Karpas-422 (cell line): ENCODE data around the gene FOXK1. TPM values are rescaled to one million over a fixed set of nuclear protein-coding genes. Genes with fewer than 3 reads are reported as not detected.

ENCODE experiments used
- DNase-seq: peaks from one replicate; pipeline ENCODE4 v3.0.0-alpha.2; 2015
- H2AFZ ChIP-seq: fragments of 200-600 bp; sonication (generic); 2 replicates; pipeline ENCODE4 v1.6.1; 2014; ENCODE audit warnings: antibody characterized with exemption, low read length, mixed read lengths
- H3K27ac ChIP-seq: fragments of 200-600 bp; sonication (generic); 2 replicates; pipeline ENCODE4 v1.5.1; 2014; ENCODE audit warnings: mild to moderate bottlenecking, low read length, moderate library complexity
- H3K27me3 ChIP-seq: fragments of 200-600 bp; sonication (generic); 2 replicates; pipeline ENCODE4 v1.6.1; 2014; ENCODE audit warnings: low read length, mixed read lengths
- H3K36me3 ChIP-seq: fragments of 200-600 bp; sonication (generic); 2 replicates; pipeline ENCODE4 v1.6.1; 2014; ENCODE audit warnings: low read length, mixed read lengths; ENCODE audit not compliant: insufficient read depth
- H3K4me1 ChIP-seq: fragments of 200-600 bp; sonication (generic); 2 replicates; pipeline ENCODE4 v1.6.1; 2014; ENCODE audit warnings: mild to moderate bottlenecking, low read length, mixed read lengths
- H3K4me2 ChIP-seq: fragments of 200-600 bp; sonication (generic); 2 replicates; pipeline ENCODE4 v1.6.1; 2014; ENCODE audit warnings: low read length, low read depth, mild to moderate bottlenecking; ENCODE audit not compliant: poor library complexity, severe bottlenecking
- H3K4me3 ChIP-seq: fragments of 200-600 bp; sonication (generic); 2 replicates; pipeline ENCODE4 v1.5.1; 2014; ENCODE audit warnings: mild to moderate bottlenecking, antibody characterized with exemption, low read length, mixed read lengths
- H3K79me2 ChIP-seq: fragments of 200-600 bp; sonication (generic); 2 replicates; pipeline ENCODE4 v1.6.1; 2014; ENCODE audit warnings: mild to moderate bottlenecking, low read length, mixed read lengths
- H3K9ac ChIP-seq: fragments of 200-600 bp; sonication (generic); 2 replicates; pipeline ENCODE4 v1.6.0; 2014; ENCODE audit warnings: low read length
- H3K9me2 ChIP-seq: fragments of 200-600 bp; sonication (generic), shearing (Covaris generic); replicated peaks from 2 replicates; pipeline ENCODE4 v1.6.0; 2014; ENCODE audit warnings: mild to moderate bottlenecking, low read length, moderate library complexity; ENCODE audit not compliant: insufficient read depth
- H3K9me3 ChIP-seq: fragments of 300-700, 200-600 bp; sonication (generic); 2 replicates; pipeline ENCODE4 v1.6.1; 2014; ENCODE audit warnings: low read length, mixed read lengths
- H4K20me1 ChIP-seq: fragments of 200-600 bp; sonication (generic); 2 replicates; pipeline ENCODE4 v1.6.1; 2014; ENCODE audit warnings: mild to moderate bottlenecking, antibody characterized with exemption, low read length, low read depth; ENCODE audit not compliant: insufficient read depth
- total RNA-seq: library from RNA; depleted of rRNA; stranded (reverse); fragments of >200 nt; shearing (Covaris generic); gene quantifications from 2 replicates; pipeline ENCODE4 v1.2.3, GENCODE V29; 2014; ENCODE audit warnings: low replicate concordance

Gene FOXK1
- total RNA-seq, 1 experiment from 2014 or later, result 20.3 TPM

GRCh38 chr7:4774007-4774406 is 91.9 kb downstream of the FOXK1 start:
- DNase-seq, result no peak
- Histone ChIP-seq H3K27ac (no peak overlapping the region), H3K4me2 (peak overlapping the region; percentile 74), H3K36me3 (no peaks in the 10 kb centered on the region), H3K4me3 (peak overlapping the region; percentile 97; the same call in 1 of the 2 replicates), H3K9ac (peak overlapping the region; percentile 82), H3K27me3 (no peaks in the 10 kb centered on the region), H2AFZ (no peak overlapping the region), H3K9me3 (no peaks in the 10 kb centered on the region), H3K4me1 (peaks cover 29% of the 10 kb centered on the region), H3K9me2 (no peaks in the 10 kb centered on the region), H4K20me1 (peaks cover 8% of the 10 kb centered on the region; the same call in 1 of the 2 replicates), H3K79me2 (peaks cover 29% of the 10 kb centered on the region)

GRCh38 chr7:4774658-4775249 is 92.7 kb downstream of the FOXK1 start:
- no peaks in the 10 kb centered on the region for H3K36me3 ChIP-seq
- no peaks in the 10 kb centered on the region for H3K9me2 ChIP-seq
- H3K4me3 ChIP-seq, result peak overlapping the region; percentile 97
- peak overlapping the region; percentile 74 for H3K27ac ChIP-seq
- peak overlapping the region; percentile 82 for H3K9ac ChIP-seq
- DNase-seq, result peak; percentile 72
- peak overlapping the region; percentile 74 for H3K4me2 ChIP-seq
- H3K79me2 ChIP-seq, result peaks cover 29% of the 10 kb centered on the region
- peaks cover 29% of the 10 kb centered on the region for H3K4me1 ChIP-seq
- H3K9me3 ChIP-seq, result no peaks in the 10 kb centered on the region
- peaks cover 8% of the 10 kb centered on the region; the same call in 1 of the 2 replicates for H4K20me1 ChIP-seq
- no peak overlapping the region for H2AFZ ChIP-seq
- H3K27me3 ChIP-seq, result no peaks in the 10 kb centered on the region

- peak within 1 kb of the TSS; percentile 97 for H3K4me3 ChIP-seq
Observed at GRCh38 chr7:4775250-4775847, 93.3 kb downstream of the FOXK1 start, which contains the start of gene AP5Z1. AP5Z1 (plus strand) TSS chr7:4775623; CDS start chr7:4775716, 93 bp downstream.

GRCh38 chr7:4775848-4776623 is 93.9 kb downstream of the FOXK1 start:
- H2AFZ ChIP-seq, result no peak overlapping the region
- peaks cover 29% of the 10 kb centered on the region for H3K4me1 ChIP-seq
- no peaks in the 10 kb centered on the region for H3K36me3 ChIP-seq
- peak overlapping the region; percentile 82 for H3K9ac ChIP-seq
- H3K27ac ChIP-seq, result no peak overlapping the region
- peaks cover 8% of the 10 kb centered on the region; the same call in 1 of the 2 replicates for H4K20me1 ChIP-seq
- peak overlapping the region; percentile 97 for H3K4me3 ChIP-seq
- peaks cover 29% of the 10 kb centered on the region for H3K79me2 ChIP-seq
- H3K27me3 ChIP-seq, result no peaks in the 10 kb centered on the region
- peak; percentile 49 for DNase-seq
- H3K9me2 ChIP-seq, result no peaks in the 10 kb centered on the region
- H3K9me3 ChIP-seq, result no peaks in the 10 kb centered on the region
- H3K4me2 ChIP-seq, result peak overlapping the region; percentile 95

More at GRCh38 chr7:4775250-4775847, 93.3 kb downstream of the FOXK1 start, which contains the start of gene AP5Z1:
- Histone ChIP-seq H3K4me1 (peaks cover 29% of the 10 kb centered on the region), H3K4me2 (peak within 1 kb of the TSS; percentile 95), H2AFZ (no peak within 1 kb of the TSS), H3K27me3 (no peaks in the 10 kb centered on the region), H4K20me1 (peaks cover 8% of the 10 kb centered on the region; the same call in 1 of the 2 replicates), H3K36me3 (no peaks in the 10 kb centered on the region), H3K9ac (peak within 1 kb of the TSS; percentile 82), H3K79me2 (peaks cover 29% of the 10 kb centered on the region), H3K27ac (peak within 1 kb of the TSS; percentile 74), H3K9me3 (no peaks in the 10 kb centered on the region), H3K9me2 (no peaks in the 10 kb centered on the region)
- DNase-seq, result peak; percentile 98

GRCh38 chr7:4779118-4779517 is 97.0 kb downstream of the FOXK1 start:
- Histone ChIP-seq H3K27me3 (no peaks in the 10 kb centered on the region), H3K9ac (no peak overlapping the region), H3K4me2 (no peak overlapping the region), H3K79me2 (peaks cover 29% of the 10 kb centered on the region), H3K36me3 (no peaks in the 10 kb centered on the region), H3K4me3 (no peak overlapping the region), H3K27ac (no peak overlapping the region), H3K9me2 (no peaks in the 10 kb centered on the region), H4K20me1 (peaks cover 8% of the 10 kb centered on the region; the same call in 1 of the 2 replicates), H3K9me3 (no peaks in the 10 kb centered on the region), H2AFZ (no peak overlapping the region), H3K4me1 (peaks cover 18% of the 10 kb centered on the region)
- no peak for DNase-seq

- Histone ChIP-seq H3K4me1 (peaks cover 5% of the 10 kb centered on the region), H3K9me2 (no peaks in the 10 kb centered on the region), H3K27ac (no peak overlapping the region), H3K4me2 (no peak overlapping the region), H4K20me1 (0 out of 2 replicates have a peak, but pooled peaks cover 11% of the 10 kb centered on the region), H3K27me3 (no peaks in the 10 kb centered on the region), H3K4me3 (no peak overlapping the region), H3K79me2 (peaks cover 18% of the 10 kb centered on the region), H2AFZ (no peak overlapping the region), H3K9me3 (no peaks in the 10 kb centered on the region), H3K36me3 (no peaks in the 10 kb centered on the region), H3K9ac (no peak overlapping the region)
- DNase-seq, result no peak
Observed at GRCh38 chr7:4781366-4782069, 99.4 kb downstream of the FOXK1 start.

GRCh38 chr7:4782333-4783291 is 100.5 kb downstream of the FOXK1 start:
- Histone ChIP-seq H3K4me2 (no peak overlapping the region), H3K9me3 (no peaks in the 10 kb centered on the region), H3K36me3 (no peaks in the 10 kb centered on the region)

More at GRCh38 chr7:4782333-4783291, 100.5 kb downstream of the FOXK1 start:
- no peaks in the 10 kb centered on the region for H3K4me1 ChIP-seq
- no peak overlapping the region for H3K9ac ChIP-seq
- H2AFZ ChIP-seq, result no peak overlapping the region
- no peak overlapping the region for H3K27ac ChIP-seq
- DNase-seq, result no peak
- no peaks in the 10 kb centered on the region for H3K27me3 ChIP-seq
- no peak overlapping the region for H3K4me3 ChIP-seq
- peaks cover 9% of the 10 kb centered on the region for H3K79me2 ChIP-seq
- H3K9me2 ChIP-seq, result no peaks in the 10 kb centered on the region
- H4K20me1 ChIP-seq, result 0 out of 2 replicates have a peak, but pooled peaks cover 10% of the 10 kb centered on the region
